Stimulated activated memory B cell treated with anti-CD40 and anti-IgM and Interleukin-4, amounts not matched to agents 10 μg/mL and 1 μg/mL and 100 μg/mL, for 72 hours (primary cell): ENCODE results near the gene CST6.

Experiments
- ATAC-seq: fragments of 150-1000 bp; cut with Tn5 transposase; 2 replicates; pipeline ENCODE4 v1.10.0; 2021
- H3K27ac Mint-ChIP-seq: one replicate; pipeline ENCODE4 v1.8.0; 2022; ENCODE audit warnings: mild to moderate bottlenecking, mixed read lengths
- H3K27me3 Mint-ChIP-seq: one replicate; pipeline ENCODE4 v1.8.0; 2022; ENCODE audit warnings: mixed read lengths
- H3K36me3 Mint-ChIP-seq: one replicate; pipeline ENCODE4 v1.8.0; 2022; ENCODE audit warnings: mixed read lengths
- H3K4me1 Mint-ChIP-seq: one replicate; pipeline ENCODE4 v1.8.0; 2022; ENCODE audit warnings: mixed read lengths
- H3K4me3 Mint-ChIP-seq: one replicate; pipeline ENCODE4 v1.8.0; 2022; ENCODE audit warnings: mild to moderate bottlenecking, moderate library complexity, mixed read lengths
- H3K9me3 Mint-ChIP-seq: one replicate; pipeline ENCODE4 v1.8.0; 2022; ENCODE audit warnings: mixed read lengths

CST6 gene

DNA sequence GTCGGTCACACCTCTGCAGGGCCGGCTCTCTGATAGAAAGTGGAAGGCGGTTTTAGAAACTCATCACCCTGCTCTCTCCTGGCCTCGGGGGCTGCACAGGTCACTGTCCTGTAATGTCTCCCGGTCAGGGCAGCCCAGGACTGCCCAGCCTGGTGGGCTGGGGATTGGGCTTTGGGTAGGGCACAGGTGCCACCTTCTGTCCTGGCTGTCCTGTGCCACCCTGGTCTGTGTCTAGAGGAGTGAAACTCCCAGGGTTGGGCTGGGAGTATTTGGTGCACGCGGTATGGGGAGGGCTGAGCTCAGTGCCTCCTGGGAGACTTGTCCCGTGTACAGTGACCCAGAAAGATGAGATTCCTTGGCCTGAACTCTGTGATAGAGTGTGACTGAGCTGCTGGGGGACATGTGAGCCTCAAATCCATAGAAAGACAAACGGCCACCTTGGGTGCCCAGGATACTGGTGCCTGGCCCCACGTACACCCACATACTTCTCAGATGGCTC lies 32.5 kb upstream of the CST6 start:
- Mint-ChIP-seq H3K27me3 (no peaks in the 10 kb centered on the region), H3K9me3 (no peaks in the 10 kb centered on the region), H3K4me3 (no peak overlapping the region), H3K36me3 (peaks cover 43% of the 10 kb centered on the region), H3K4me1 (no peaks in the 10 kb centered on the region), H3K27ac (no peak overlapping the region)
- no peak for ATAC-seq

DNA sequence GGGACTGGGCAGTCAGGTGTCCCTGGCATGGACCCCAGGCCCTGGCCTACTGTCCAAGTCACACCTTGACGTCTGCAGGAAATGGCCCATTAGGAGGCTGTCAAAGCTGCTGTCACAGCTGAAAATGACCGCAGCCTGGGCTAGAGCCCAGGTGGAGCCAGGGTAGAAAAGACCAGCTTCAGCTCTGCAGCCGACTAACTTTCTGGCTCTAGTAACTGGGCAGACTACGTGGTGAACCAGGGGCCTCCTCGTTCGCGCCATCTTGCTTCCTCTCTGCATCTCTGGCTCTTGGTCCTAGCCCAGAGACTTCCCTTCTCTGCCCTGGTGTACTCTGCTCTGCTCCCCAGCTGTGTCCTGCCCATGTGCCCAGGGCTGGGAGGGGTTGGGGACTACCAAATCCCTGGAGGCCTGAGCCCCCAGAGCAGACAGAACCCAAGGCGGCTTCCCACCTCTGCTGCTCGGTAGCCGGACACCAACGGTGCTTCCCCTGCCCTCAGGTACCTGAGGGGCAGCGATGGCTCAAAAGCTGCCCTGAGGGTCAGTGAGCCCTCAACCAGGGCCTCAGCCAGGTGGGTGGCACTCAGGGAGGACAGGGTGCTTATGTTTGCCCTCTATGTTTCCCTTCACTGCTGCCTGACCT lies 30.6 kb upstream of the CST6 start:
- Mint-ChIP-seq H3K4me1 (no peaks in the 10 kb centered on the region), H3K9me3 (no peaks in the 10 kb centered on the region), H3K27ac (no peak overlapping the region), H3K4me3 (no peak overlapping the region), H3K27me3 (no peaks in the 10 kb centered on the region), H3K36me3 (peaks cover 34% of the 10 kb centered on the region)
- ATAC-seq = no peak

DNA sequence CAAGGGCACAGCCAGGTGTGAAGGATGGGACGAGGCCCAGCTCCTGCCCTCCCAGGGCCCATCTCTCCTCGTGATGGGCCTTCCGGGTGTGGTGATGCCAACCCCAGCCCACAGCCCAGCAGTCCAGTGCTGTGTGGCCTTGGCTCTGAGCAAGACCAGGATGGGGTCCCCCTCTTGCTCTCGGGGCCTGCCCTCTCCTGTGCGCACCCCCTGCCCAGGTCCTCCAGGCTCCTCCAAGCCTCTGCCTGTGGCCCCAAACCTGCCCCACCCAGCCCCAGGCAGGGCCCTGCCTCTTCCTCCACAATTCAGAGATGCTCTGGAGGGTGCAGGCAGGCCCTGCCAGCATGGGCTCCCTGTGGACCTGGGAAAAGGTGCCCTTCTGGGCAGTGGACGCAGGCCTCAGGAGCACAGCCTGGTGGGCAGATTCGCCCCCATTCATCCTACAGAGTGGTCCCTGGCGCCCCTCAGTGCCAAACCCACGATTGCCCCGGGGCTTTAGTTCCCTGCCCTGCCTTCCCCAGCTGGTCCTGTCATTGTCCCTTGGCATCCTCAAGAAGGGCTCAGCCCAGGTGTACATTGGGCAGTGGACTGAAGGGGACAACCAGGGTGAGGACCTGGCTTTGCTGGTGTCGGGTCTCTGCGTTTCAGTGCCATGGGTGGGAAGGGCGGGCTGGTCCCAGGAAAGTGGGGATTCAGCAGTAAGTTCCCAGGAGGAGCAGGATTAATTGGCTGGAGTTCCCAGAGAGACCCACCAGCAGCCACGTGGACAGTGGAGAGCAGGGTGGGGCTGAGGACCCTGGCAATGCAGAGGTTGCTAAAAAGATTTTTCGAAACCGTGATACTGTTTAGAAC lies 29.6 kb upstream of the CST6 start:
- H3K4me3 Mint-ChIP-seq = no peak overlapping the region
- no peaks in the 10 kb centered on the region for H3K27me3 Mint-ChIP-seq
- no peaks in the 10 kb centered on the region for H3K9me3 Mint-ChIP-seq
- ATAC-seq = peak; percentile 22
- peaks cover 24% of the 10 kb centered on the region for H3K36me3 Mint-ChIP-seq
- no peak overlapping the region for H3K27ac Mint-ChIP-seq
- H3K4me1 Mint-ChIP-seq = no peaks in the 10 kb centered on the region

DNA sequence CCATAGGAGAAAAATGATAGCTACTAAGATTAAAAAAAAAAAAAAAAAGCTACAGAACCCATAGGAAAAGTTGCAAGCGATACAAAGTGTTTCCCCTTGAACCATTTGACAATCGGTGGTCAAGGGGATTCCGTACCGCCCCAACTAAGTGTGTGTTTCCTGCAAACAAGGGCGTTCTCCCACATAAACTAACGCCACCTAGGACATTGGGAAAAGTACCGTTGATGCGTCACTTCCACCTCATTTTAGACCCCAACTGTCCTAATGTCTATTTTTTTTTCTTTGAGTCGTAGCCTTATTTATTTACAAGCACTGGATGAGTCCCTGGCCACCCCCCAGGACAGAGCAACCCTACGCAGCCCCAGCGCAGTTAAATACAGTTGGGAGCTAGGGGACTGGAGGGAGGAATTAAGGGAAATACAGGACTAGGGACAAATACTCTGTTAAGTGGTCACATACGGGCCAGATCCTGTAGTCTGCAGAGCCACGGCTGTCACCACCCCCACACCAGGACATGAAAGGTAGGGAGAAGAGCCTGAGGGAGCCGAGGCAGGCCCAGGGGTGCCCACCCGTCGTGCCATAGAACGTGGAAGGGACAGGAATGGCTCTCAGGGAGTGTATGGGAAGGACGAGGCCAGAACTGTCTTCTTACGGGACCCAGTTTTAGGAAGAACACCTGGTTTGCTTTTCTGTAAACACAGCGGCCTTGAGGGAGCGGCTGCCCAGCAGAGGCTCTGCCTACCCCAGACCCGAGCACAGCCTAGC lies 28.8 kb upstream of the CST6 start:
- H3K9me3 Mint-ChIP-seq = no peaks in the 10 kb centered on the region
- H3K4me3 Mint-ChIP-seq = no peak overlapping the region
- H3K4me1 Mint-ChIP-seq = no peaks in the 10 kb centered on the region
- ATAC-seq = no peak
- no peak overlapping the region for H3K27ac Mint-ChIP-seq
- H3K36me3 Mint-ChIP-seq = peaks cover 16% of the 10 kb centered on the region
- H3K27me3 Mint-ChIP-seq = no peaks in the 10 kb centered on the region

DNA sequence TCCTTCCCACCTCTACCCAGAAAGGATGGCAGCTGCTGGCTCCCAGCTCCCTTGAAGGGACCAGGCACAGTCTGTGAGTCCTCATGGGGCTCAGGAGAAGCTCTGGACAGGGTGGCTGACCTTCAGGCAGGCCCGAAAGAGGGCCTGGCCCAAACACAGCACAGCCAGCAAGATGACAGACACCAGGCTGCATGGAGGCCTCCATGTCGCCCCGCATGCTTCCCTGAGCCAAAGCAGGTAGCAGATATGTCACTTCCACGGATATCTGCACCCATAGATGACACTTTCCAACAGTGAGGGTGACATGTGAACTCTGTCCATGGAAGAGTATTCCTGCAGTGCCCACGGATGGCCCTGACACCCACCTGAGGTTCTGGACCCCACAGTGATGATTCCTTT lies 28.2 kb upstream of the CST6 start:
- H3K27me3 Mint-ChIP-seq = no peaks in the 10 kb centered on the region
- no peaks in the 10 kb centered on the region for H3K9me3 Mint-ChIP-seq
- no peak for ATAC-seq
- no peak overlapping the region for H3K27ac Mint-ChIP-seq
- H3K4me1 Mint-ChIP-seq = no peaks in the 10 kb centered on the region
- H3K36me3 Mint-ChIP-seq = peaks cover 10% of the 10 kb centered on the region
- H3K4me3 Mint-ChIP-seq = no peak overlapping the region

DNA sequence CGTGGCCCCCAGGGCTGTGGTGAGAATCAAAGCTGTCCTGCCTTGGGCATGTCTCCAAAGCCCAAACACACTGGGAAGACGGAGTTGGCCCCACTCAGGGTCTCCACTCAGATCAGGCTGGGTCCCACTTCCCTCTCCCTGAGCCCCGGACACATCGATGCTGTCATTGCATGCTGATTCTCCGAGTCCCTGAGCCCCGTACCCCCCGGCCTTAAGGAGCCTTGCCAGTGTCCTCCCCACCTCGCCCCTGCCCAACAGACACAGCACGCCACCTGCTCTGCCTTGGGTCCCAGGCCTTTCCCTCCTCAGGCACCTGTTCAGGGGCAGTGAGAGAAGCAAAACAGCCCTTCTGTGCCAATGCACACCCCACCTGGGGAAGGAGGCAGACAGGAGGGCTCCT lies 24.5 kb upstream of the CST6 start:
- Mint-ChIP-seq H3K27me3 (no peaks in the 10 kb centered on the region), H3K36me3 (peaks cover 6% of the 10 kb centered on the region), H3K27ac (no peak overlapping the region), H3K4me1 (peaks cover 7% of the 10 kb centered on the region), H3K4me3 (no peak overlapping the region), H3K9me3 (no peaks in the 10 kb centered on the region)
- ATAC-seq = no peak

DNA sequence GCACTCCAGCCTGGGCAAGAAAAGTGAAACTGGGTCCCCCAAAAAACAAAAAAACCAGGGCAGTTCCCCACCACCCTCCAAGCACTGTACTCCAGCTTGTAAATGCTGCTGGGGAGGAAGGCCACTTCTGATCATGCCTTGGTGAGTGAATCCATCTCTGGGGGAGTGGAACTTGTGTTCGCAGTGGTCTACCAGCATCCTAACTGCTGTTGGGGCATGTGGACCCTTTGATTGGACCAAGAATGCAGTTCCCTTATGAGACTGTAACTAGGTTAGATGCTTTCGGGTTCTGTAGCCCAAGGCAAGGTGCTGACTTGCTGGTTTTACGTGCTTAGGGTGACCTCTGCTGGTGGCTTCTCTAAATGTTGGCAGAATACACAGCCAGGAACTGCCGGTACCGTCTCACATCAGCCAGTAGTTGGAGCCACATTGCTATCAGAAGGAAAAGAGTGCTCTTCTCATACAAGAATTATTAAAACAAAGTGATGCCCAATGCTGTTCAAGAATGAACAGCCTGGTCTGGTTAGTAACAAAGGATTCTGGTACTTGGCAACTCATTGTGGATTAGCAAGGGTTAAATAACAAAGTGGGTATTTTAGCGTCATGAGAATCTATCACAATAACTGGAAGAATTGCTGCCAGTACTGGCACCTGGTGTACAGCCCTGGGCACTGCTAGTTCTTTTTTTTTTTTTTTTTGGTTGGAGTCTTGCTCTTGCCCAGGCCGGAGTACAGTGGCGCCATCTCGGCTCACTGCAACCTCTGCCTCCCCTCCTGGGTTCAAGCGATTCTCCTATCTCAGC lies 22.8 kb upstream of the CST6 start:
- no peak overlapping the region for H3K4me3 Mint-ChIP-seq
- H3K27ac Mint-ChIP-seq = peak overlapping the region; percentile 70
- H3K27me3 Mint-ChIP-seq = no peaks in the 10 kb centered on the region
- peaks cover 6% of the 10 kb centered on the region for H3K36me3 Mint-ChIP-seq
- H3K9me3 Mint-ChIP-seq = no peaks in the 10 kb centered on the region
- peak; percentile 99 for ATAC-seq
- H3K4me1 Mint-ChIP-seq = peaks cover 7% of the 10 kb centered on the region

DNA sequence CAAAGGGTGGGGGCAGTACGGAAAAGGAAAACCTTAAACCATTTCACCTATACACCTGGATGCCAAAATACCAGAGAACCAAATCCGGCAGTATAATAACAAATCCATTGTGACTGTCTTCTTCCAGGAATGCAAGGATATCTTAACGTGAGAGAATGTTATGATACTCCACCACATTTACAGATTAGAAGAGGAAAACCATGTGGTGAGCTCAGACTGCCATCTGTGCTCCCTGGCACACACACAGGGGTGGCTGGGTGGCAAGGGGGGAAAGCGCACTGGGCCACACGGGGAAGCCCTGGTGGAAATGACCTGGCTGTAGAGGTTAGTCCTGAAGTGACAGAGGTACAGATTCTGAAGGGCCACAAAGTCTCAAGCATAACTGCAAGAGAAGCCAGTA lies 19.8 kb upstream of the CST6 start:
- no peak for ATAC-seq

DNA sequence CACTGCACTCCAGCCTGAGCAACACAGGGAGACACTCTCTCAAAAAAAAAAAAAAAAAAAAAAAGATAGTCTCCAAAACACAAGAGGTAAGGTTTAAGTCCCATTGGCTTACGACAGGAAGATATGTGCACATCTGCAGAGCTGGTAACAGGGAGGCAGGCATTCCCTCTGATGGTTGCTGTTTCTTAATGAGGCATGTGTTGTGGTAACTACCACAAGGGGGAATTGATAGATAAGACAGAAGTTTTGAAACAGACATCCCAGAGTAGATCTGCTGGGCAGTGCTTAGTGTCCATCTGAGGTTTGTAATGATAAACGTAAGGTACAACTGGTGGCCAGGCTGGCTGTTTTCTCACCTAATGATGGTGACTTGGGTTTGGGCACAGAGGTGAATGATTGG lies 14.5 kb upstream of the CST6 start:
- H3K4me1 Mint-ChIP-seq = peaks cover 17% of the 10 kb centered on the region
- no peak overlapping the region for H3K4me3 Mint-ChIP-seq
- H3K36me3 Mint-ChIP-seq = peaks cover 30% of the 10 kb centered on the region
- no peak overlapping the region for H3K27ac Mint-ChIP-seq
- H3K27me3 Mint-ChIP-seq = no peaks in the 10 kb centered on the region
- H3K9me3 Mint-ChIP-seq = no peaks in the 10 kb centered on the region
- ATAC-seq = no peak

More for the DNA sequence above, 19.8 kb upstream of the CST6 start:
- Mint-ChIP-seq H3K27me3 (no peaks in the 10 kb centered on the region), H3K4me3 (no peak overlapping the region), H3K27ac (no peak overlapping the region), H3K36me3 (peaks cover 13% of the 10 kb centered on the region), H3K4me1 (peaks cover 7% of the 10 kb centered on the region), H3K9me3 (no peaks in the 10 kb centered on the region)

DNA sequence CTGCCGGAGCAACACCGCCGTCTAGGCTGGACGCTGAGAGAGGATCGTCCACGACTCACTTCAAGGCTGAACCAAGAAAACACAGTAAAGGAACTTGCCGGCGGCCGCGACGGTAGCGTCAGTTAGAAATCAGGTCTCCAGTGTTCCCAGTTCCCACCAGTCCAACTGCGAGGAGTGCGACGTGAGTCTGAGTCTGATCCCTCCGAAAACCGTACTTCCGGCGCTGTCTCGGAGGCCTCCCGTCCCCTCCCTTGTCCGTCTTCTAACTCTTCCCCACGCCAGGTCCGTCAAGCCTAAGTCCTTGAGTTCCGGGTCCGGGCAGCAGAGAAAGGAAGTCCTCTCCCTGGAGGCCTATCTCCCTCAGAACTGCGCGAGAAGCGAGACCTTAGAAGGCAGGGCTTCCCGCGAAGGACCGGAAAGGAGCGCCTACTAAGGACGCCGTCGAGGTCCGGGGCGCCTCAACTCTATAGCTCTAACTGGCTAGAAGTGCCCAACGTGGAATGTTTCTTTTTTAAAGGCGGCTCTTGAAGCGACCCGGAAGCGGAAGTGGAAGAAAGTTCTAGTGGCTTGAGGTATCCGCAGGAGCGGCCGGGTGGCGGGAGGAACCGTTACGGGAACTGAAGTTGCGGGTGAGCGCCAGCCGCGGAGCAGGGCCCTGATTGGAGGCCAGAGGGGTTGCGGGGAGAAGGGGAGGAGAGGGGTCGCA lies 9.7 kb upstream of the CST6 start, which contains the start of the genes BANF1 and EIF1AD:
BANF1 (plus strand) TSS at position 562 of the 706 bp plus-strand sequence. CDS start 748 bp downstream, outside the sequence.
EIF1AD (minus strand) TSS at position 216 of the 706 bp plus-strand sequence. CDS start 1,768 bp downstream, outside the sequence.
- Mint-ChIP-seq H3K27me3 (no peaks in the 10 kb centered on the region), H3K36me3 (peaks cover 34% of the 10 kb centered on the region), H3K4me1 (peaks cover 44% of the 10 kb centered on the region), H3K4me3 (peak within 1 kb of the TSS; percentile 99), H3K27ac (peak within 1 kb of the TSS; percentile 95), H3K9me3 (no peaks in the 10 kb centered on the region)
- peak; percentile 94 for ATAC-seq

DNA sequence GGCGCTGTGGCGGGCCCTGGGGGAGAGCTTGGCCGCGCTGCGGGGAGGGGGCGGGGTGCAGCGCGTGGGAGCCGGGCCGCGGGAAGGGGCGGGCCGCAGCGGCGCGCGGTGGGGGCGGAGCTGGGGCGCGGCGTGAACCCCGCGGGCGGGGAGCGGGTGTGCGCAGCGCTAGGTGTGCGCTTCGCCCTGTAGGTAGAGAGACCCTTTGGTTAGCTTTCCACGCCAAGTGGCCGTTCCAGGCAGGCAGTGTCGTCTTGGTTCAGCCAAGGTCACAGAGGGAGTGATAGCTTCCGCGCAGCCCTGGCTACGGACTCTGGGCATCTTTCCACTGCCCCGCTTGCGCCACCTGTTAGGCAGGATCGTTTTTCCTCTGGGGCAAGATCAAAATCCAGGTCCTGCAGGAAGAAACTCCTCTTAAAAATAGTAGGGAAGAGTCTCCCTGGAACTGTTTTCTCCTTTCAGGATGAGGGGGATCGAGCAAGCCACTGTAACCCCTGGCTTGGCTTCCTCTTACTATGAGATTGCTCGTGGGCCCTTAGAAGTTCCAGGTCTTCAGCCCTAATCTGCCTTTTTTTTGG lies 9.1 kb upstream of the CST6 start:
- Mint-ChIP-seq H3K36me3 (peaks cover 29% of the 10 kb centered on the region), H3K27me3 (no peaks in the 10 kb centered on the region), H3K9me3 (no peaks in the 10 kb centered on the region), H3K27ac (peak overlapping the region; percentile 95), H3K4me3 (peak overlapping the region; percentile 99), H3K4me1 (peaks cover 44% of the 10 kb centered on the region)
- peak; percentile 89 for ATAC-seq

DNA sequence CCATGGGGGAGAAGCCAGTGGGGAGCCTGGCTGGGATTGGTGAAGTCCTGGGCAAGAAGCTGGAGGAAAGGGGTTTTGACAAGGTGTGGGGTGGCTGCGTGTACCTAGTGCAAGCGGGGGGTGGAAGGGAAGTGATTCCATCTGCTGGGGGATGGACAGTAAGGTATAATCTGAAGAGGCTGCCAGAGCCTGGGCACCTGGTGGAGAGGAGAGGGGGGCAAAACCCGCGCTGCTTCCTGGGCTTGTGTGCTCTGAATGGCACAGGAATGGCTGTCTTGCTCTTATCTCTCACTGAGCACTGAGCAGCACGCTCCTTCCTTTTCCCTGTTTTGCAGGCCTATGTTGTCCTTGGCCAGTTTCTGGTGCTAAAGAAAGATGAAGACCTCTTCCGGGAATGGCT lies 8.5 kb upstream of the CST6 start:
- peak overlapping the region; percentile 99 for H3K4me3 Mint-ChIP-seq
- H3K9me3 Mint-ChIP-seq = no peaks in the 10 kb centered on the region
- H3K27ac Mint-ChIP-seq = peak overlapping the region; percentile 95
- peaks cover 43% of the 10 kb centered on the region for H3K4me1 Mint-ChIP-seq
- no peaks in the 10 kb centered on the region for H3K27me3 Mint-ChIP-seq
- peaks cover 23% of the 10 kb centered on the region for H3K36me3 Mint-ChIP-seq
- ATAC-seq = no peak

DNA sequence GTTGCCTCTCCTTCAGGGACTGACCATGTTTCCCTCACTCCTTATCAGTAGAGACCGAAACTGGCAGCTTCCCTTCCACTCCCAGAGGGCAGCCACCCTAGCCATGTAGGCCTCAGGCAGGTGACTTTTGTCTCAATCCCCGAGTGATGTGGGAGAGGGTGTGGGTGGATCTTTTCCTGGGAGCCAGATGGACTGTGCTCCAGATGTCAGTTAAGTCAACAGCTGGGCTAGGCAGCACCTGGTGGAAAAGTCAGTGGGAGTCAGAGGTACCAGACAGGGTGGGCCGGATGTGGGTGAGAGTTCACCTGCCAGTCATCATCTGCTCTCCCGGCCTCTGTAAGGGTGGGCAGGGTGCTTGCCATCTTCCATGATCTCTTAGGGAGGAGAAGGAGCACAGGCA lies 7.6 kb upstream of the CST6 start:
- Mint-ChIP-seq H3K36me3 (peaks cover 17% of the 10 kb centered on the region), H3K9me3 (no peaks in the 10 kb centered on the region), H3K27ac (no peak overlapping the region), H3K4me1 (peaks cover 39% of the 10 kb centered on the region), H3K4me3 (peak overlapping the region; percentile 11), H3K27me3 (no peaks in the 10 kb centered on the region)
- no peak for ATAC-seq
